Effector memory CD8-positive, alpha-beta T cell (primary cell): ENCODE measurements around the gene FGFBP1.

Experiments
- ATAC-seq: fragments of 150-1000 bp; cut with Tn5 transposase; replicated peaks from 2 replicates; pipeline ENCODE4 v1.10.0; 2021; ENCODE audit warnings: mild to moderate bottlenecking, moderate library complexity
- DNase-seq, 3 experiments: peaks; one replicate each; pipeline ENCODE4 v3.0.0; 2021
- H3K27ac Mint-ChIP-seq, 2 donors: one replicate each; pipeline ENCODE4 v1.8.0; 2022; ENCODE audit warnings: mild to moderate bottlenecking in 2 of 2, mixed read lengths in 2 of 2, moderate library complexity in 2 of 2
- H3K27me3 Mint-ChIP-seq, 2 donors: one replicate each; pipeline ENCODE4 v1.8.0; 2022; ENCODE audit warnings: mixed read lengths in 2 of 2
- H3K36me3 Mint-ChIP-seq: one replicate; pipeline ENCODE4 v1.8.0; 2022; ENCODE audit warnings: mild to moderate bottlenecking, moderate library complexity, mixed read lengths; ENCODE audit not compliant: insufficient read depth
- H3K4me1 Mint-ChIP-seq, 2 donors: one replicate each; pipeline ENCODE4 v1.8.0; 2022; ENCODE audit warnings: low read depth in 2 of 2, mixed read lengths in 2 of 2
- H3K4me3 Mint-ChIP-seq, 2 donors: one replicate each; pipeline ENCODE4 v1.8.0; 2022; ENCODE audit warnings: mild to moderate bottlenecking in 2 of 2, mixed read lengths in 2 of 2, moderate library complexity in 2 of 2
- H3K9me3 Mint-ChIP-seq, 2 donors: one replicate each; pipeline ENCODE4 v1.8.0; 2022; ENCODE audit warnings: mixed read lengths in 2 of 2

FGFBP1 gene

DNA sequence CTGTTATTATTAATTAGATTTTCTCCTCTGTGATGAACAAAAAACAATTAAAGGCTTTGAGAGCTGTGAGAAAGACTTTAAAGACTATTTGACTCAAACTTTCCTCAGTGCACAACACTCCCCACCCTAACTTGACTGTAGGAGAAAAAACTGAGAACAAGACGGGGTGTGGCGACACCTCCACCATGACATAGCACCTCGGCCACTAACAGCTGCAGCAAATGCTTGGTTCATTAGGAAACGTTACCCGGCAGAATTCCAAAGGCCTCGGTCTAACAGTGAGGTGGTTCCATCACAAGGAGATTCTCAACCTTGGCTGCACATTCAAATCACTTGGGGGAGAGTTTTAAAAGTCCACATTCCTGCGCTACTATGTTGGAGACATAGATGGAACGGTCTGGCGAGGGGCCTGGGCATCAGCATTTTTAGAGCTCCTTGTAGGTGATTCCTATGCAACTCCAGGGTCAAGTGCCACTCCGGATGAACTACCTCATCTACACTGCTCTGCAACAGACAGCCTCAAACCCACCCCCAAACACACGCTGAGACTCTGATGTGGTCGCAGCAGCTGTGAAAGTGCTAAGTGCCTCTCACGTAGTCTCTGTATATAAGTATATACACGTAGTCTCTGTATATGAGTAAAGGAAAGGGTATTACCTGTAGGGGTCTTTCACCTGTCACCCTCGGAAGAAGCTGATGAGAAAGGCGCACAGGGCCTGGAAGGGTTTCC is 23.4 kb upstream of the FGFBP1 start:
- Mint-ChIP-seq H3K4me1 (peaks cover 24 to 33% of the 10 kb centered on the region in 2 donors), H3K9me3 (no peaks in the 10 kb centered on the region), H3K27me3 (peaks cover 0 to 25% of the 10 kb centered on the region in 2 donors), H3K27ac (peak overlapping the region; percentile 87 to 94), H3K36me3 (peaks cover 15% of the 10 kb centered on the region), H3K4me3 (peak overlapping the region; percentile 82 to 84)
- ATAC-seq = peak; percentile 57
- peak; percentile 41 to 47 (median 46) for DNase-seq

- ATAC-seq (no peak), DNase-seq (no peak)
- Mint-ChIP-seq H3K27me3 (peaks cover 0 to 26% of the 10 kb centered on the region in 2 donors), H3K4me3 (no peak overlapping the region), H3K27ac (no peak overlapping the region), H3K36me3 (peaks cover 13% of the 10 kb centered on the region), H3K9me3 (no peaks in the 10 kb centered on the region), H3K4me1 (peaks cover 24 to 36% of the 10 kb centered on the region in 2 donors)
Observed at GRCh38 chr4:15958562-15958961, 20.0 kb upstream of the FGFBP1 start.

DNA sequence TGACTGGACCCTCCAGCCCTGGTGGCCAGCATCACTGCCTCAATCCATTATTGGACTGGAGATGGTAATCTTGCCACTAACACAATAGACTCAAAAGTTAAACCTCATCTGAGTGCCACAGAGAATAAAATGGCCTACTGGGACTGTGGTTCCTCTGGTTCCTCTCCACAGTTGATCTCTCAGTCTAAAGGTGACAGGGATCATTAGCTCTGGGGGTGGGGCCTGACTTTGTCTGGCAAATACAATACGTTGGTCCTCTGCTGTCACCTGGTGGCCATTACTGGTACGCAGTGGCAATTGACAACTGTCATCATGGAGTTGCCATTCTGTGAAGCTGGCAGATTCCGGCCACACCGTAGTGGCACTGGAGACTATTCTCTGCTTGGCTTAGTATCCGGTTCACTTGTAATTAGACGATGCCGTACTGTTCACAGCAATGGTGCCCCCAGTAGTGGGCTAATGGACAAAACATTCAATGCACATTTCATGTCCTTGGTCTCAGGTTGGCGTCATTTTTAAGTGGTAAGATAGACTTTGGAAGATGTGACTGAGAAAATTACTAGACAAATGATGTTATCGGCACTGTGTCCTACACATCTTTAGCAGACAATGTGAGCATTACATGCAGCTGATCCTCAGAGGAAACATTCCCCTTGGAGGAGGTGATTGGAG is 17.8 kb upstream of the FGFBP1 start:
- H3K4me3 Mint-ChIP-seq = no peak overlapping the region
- peaks cover 11 to 19% of the 10 kb centered on the region in 2 donors for H3K4me1 Mint-ChIP-seq
- H3K36me3 Mint-ChIP-seq = no peaks in the 10 kb centered on the region
- H3K9me3 Mint-ChIP-seq = no peaks in the 10 kb centered on the region
- H3K27ac Mint-ChIP-seq = peak overlapping the region in 1 of 2 donors; percentile 26
- ATAC-seq = peak; percentile 95
- peak; percentile 73 to 85 (median 78) for DNase-seq
- H3K27me3 Mint-ChIP-seq = peaks cover 0 to 26% of the 10 kb centered on the region in 2 donors

DNA sequence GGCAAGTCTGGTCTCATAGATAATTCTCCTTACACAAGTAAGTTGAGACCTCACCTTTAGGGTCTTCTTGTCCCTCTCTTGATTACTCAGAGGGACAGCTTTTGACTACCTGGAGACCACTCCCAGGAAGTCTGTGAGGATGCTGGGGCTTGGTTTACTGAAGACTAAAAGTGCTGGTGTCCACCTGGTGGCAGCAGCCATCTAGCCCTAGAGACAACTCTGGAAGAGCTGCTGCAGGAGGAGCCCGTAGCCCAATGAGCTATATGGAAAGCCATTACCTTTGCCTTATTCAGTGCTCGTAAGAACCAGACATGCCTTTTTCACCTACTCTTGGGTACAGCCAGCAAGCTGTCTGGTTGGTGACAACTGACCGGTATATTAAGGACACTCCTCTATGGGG is 17.1 kb upstream of the FGFBP1 start:
- Mint-ChIP-seq H3K36me3 (no peaks in the 10 kb centered on the region), H3K4me1 (peaks cover 7 to 13% of the 10 kb centered on the region in 2 donors), H3K4me3 (no peak overlapping the region), H3K27me3 (peaks cover 0 to 26% of the 10 kb centered on the region in 2 donors), H3K9me3 (no peaks in the 10 kb centered on the region), H3K27ac (no peak overlapping the region)
- ATAC-seq (no peak), DNase-seq (no peak)

DNA sequence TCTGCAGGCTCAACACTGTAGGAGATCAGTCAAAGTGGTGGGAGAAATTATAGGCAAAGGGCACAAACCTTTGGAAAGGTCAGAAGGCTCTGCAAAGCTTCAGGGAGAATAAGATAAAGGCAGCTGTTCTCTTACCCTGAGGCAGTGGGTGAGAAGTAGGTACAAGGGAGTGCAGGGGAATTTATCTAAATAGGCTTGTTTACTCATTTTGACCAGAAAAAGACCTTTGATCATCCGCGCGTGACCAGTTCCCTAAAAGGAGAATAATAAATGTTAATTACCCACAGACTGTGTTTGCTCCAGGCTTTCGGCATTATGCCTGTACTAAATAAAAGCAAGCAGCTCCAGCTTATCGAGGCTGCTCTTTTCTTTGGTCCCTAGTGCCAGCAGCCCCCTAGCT is 15.1 kb upstream of the FGFBP1 start:
- peaks cover 6 to 8% of the 10 kb centered on the region in 2 donors for H3K4me1 Mint-ChIP-seq

DNA sequence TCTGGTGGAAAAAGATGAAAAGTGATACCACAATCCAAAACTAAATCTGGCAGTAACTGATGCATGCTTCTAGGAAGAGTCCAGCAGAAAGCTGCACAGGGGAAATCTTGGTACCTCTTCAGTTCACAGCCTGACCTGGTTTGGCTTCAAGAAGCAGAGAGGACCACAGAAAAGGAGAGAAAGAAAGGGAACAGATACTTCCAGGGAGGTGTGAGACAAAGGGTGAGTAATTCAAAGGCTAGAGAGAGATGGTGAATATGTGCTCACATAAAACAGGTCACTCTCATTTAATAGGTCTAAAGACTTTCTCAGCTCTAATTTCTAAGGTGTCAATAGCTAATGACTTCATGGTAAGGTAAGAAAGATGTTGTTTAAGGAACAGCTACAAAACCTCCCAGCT is 13.2 kb upstream of the FGFBP1 start:
- DNase-seq (no peak), ATAC-seq (no peak)
- Mint-ChIP-seq H3K9me3 (no peaks in the 10 kb centered on the region), H3K36me3 (no peaks in the 10 kb centered on the region), H3K27ac (no peak overlapping the region), H3K27me3 (peaks cover 0 to 26% of the 10 kb centered on the region in 2 donors), H3K4me3 (no peak overlapping the region), H3K4me1 (peaks cover 6 to 8% of the 10 kb centered on the region in 2 donors)

More for the DNA sequence above, 15.1 kb upstream of the FGFBP1 start:
- no peak overlapping the region for H3K4me3 Mint-ChIP-seq
- no peaks in the 10 kb centered on the region for H3K9me3 Mint-ChIP-seq
- peaks cover 0 to 10% of the 10 kb centered on the region in 2 donors for H3K27me3 Mint-ChIP-seq
- DNase-seq (no peak), ATAC-seq (no peak)
- no peaks in the 10 kb centered on the region for H3K36me3 Mint-ChIP-seq
- H3K27ac Mint-ChIP-seq = no peak overlapping the region

GRCh38 chr4:15948826-15949225 is 10.3 kb upstream of the FGFBP1 start:
- Mint-ChIP-seq H3K9me3 (no peaks in the 10 kb centered on the region), H3K27me3 (peaks cover 6 to 35% of the 10 kb centered on the region in 2 donors), H3K4me1 (no peaks in the 10 kb centered on the region), H3K36me3 (no peaks in the 10 kb centered on the region), H3K4me3 (no peak overlapping the region), H3K27ac (no peak overlapping the region)
- DNase-seq (no peak), ATAC-seq (no peak)

- H3K9me3 Mint-ChIP-seq = no peaks in the 10 kb centered on the region
- no peak for ATAC-seq
Observed at GRCh38 chr4:15947684-15948083, 9.1 kb upstream of the FGFBP1 start.

DNA sequence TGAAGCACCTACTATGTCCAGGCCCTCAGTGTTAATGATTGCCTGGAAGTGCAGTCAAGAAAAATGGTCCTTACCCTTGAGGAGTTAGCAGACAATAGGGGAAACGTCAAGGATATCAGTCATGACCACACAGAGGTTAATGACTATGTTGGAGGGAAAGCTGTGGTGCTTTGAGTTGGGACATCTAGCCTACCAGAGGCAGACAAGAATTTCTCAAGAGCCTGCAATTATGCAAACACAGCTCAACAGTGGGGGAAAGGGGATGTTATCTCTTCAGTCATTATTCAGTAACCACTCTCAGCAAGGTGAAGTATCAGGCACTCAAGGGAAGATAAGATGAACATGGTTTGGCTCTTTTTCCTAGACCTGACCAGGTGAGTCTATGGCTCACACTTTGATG is 7.0 kb upstream of the FGFBP1 start:
- H3K4me3 Mint-ChIP-seq = no peak overlapping the region
- H3K36me3 Mint-ChIP-seq = no peaks in the 10 kb centered on the region
- H3K4me1 Mint-ChIP-seq = no peaks in the 10 kb centered on the region
- DNase-seq (no peak), ATAC-seq (no peak)
- H3K27me3 Mint-ChIP-seq = peaks cover 12 to 41% of the 10 kb centered on the region in 2 donors
- no peak overlapping the region for H3K27ac Mint-ChIP-seq
- no peaks in the 10 kb centered on the region for H3K9me3 Mint-ChIP-seq

More at GRCh38 chr4:15947684-15948083, 9.1 kb upstream of the FGFBP1 start:
- Mint-ChIP-seq H3K27ac (peak overlapping the region in 1 of 2 donors; percentile 13), H3K36me3 (no peaks in the 10 kb centered on the region), H3K27me3 (peaks cover 6 to 35% of the 10 kb centered on the region in 2 donors), H3K4me1 (no peaks in the 10 kb centered on the region), H3K4me3 (no peak overlapping the region)
- DNase-seq = no peak

GRCh38 chr4:15944895-15945294 is 6.4 kb upstream of the FGFBP1 start:
- Mint-ChIP-seq H3K27ac (no peak overlapping the region), H3K36me3 (no peaks in the 10 kb centered on the region)
- ATAC-seq = no peak

GRCh38 chr4:15942283-15942682 is 3.7 kb upstream of the FGFBP1 start:
- H3K27me3 Mint-ChIP-seq = peaks cover 17 to 44% of the 10 kb centered on the region in 2 donors
- no peak for ATAC-seq
- H3K27ac Mint-ChIP-seq = no peak overlapping the region
- no peaks in the 10 kb centered on the region for H3K9me3 Mint-ChIP-seq
- DNase-seq = no peak
- H3K36me3 Mint-ChIP-seq = no peaks in the 10 kb centered on the region
- no peaks in the 10 kb centered on the region for H3K4me1 Mint-ChIP-seq
- no peak overlapping the region for H3K4me3 Mint-ChIP-seq

More at GRCh38 chr4:15944895-15945294, 6.4 kb upstream of the FGFBP1 start:
- H3K27me3 Mint-ChIP-seq = peaks cover 17 to 47% of the 10 kb centered on the region in 2 donors
- no peaks in the 10 kb centered on the region for H3K9me3 Mint-ChIP-seq
- no peaks in the 10 kb centered on the region for H3K4me1 Mint-ChIP-seq
- no peak overlapping the region for H3K4me3 Mint-ChIP-seq
- DNase-seq = no peak

DNA sequence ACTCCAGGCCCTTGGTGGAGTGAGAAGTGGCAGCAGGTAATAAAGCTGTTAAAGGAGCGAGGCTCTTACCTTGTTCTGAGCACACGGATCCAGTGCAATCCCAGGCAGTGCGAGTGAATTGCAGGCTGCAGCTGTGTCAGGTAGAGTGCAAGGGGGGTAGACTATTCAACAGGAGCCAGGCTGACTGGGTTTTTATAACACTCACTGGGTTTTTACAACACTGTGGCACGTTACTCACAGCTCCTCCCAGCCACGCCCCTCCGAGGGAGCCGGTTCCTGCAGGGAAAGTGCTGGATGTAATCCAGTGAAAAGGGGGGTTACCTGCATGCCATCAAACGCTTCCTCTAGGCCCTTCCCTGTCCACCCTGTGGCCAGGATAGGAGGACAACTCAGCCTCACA is 358 bp downstream of the FGFBP1 start:
- ATAC-seq = no peak
- no peak for DNase-seq

DNA sequence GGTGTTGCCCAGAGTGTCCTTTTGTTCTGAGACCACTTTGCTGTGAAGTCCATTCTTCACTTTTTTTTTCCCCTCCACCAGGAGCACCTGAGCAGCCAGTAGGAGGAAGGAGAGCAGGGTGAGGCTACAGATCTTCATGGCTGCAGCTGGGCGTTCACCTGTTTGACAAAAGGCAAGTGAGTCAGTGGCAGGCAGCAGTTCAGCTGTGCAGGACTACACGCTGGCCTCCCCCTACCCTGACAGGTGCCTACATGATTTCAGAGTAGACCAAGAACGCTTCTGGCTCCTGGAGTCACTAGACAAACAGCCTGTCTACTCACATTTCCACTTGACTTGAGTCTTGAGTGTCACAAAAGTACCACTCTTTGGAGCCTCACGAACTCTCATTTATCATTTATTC is 2.0 kb downstream of the FGFBP1 start:
- no peaks in the 10 kb centered on the region for H3K36me3 Mint-ChIP-seq
- H3K27me3 Mint-ChIP-seq = peaks cover 40 to 70% of the 10 kb centered on the region in 2 donors
- H3K9me3 Mint-ChIP-seq = no peaks in the 10 kb centered on the region
- no peaks in the 10 kb centered on the region for H3K4me1 Mint-ChIP-seq
- H3K27ac Mint-ChIP-seq = no peak overlapping the region
- DNase-seq (no peak), ATAC-seq (no peak)
- no peak overlapping the region for H3K4me3 Mint-ChIP-seq

More for the DNA sequence above, 358 bp downstream of the FGFBP1 start:
- no peak overlapping the region for H3K4me3 Mint-ChIP-seq
- H3K27ac Mint-ChIP-seq = no peak overlapping the region
- H3K36me3 Mint-ChIP-seq = no peaks in the 10 kb centered on the region
- peaks cover 30 to 53% of the 10 kb centered on the region in 2 donors for H3K27me3 Mint-ChIP-seq
- no peaks in the 10 kb centered on the region for H3K9me3 Mint-ChIP-seq
- H3K4me1 Mint-ChIP-seq = no peaks in the 10 kb centered on the region
